ENCODE data around the gene KIAA0040.
A peak's percentile ranks its signal among the peaks of the same experiment; 100 is the strongest.

KIAA0040 gene

GRCh38 chr1:175195281-175195680 lies 2.7 kb upstream of the KIAA0040 start:
- CTCF ChIA-PET = interaction anchor here (0.7 to 2.0 kb wide), 5 partner anchors 8 to 165 kb away, joined by 3 to 8 read pairs (median 3); no protein-coding TSS in a partner anchor
- peak; percentile 40 for DNase-seq (ENCODE audit: extremely low spot score)
- POLR2A ChIA-PET = no interaction called here
- TF ChIP-seq CTCF (IDR thresholded peaks at IDR 0.05; ENCODE audit: control extremely low read depth, extremely low read depth, low read depth, missing control alignments) = no peak

GRCh38 chr1:175193527-175193910 lies 943 bp upstream of the KIAA0040 start:
- POLR2A ChIA-PET = no interaction called here
- CTCF ChIA-PET = interaction anchor here (1.0 to 2.1 kb wide), 8 partner anchors 10 to 125 kb away, joined by 3 to 8 read pairs (median 4); no protein-coding TSS in a partner anchor
- no peak for DNase-seq (ENCODE audit: extremely low spot score)

GRCh38 chr1:175192111-175192629 lies 406 bp downstream of the KIAA0040 start:
- POLR2A ChIA-PET = no interaction called here
- CTCF ChIA-PET = interaction anchor here (0.9 to 7.4 kb wide), 10 partner anchors 10 to 127 kb away, joined by 3 to 58 read pairs (median 4); no protein-coding TSS in a partner anchor
- DNase-seq (ENCODE audit: extremely low spot score) = peak; percentile 28
- no peak for TF ChIP-seq CTCF (IDR thresholded peaks at IDR 0.05; ENCODE audit: control extremely low read depth, extremely low read depth, low read depth, missing control alignments)

More at GRCh38 chr1:175193527-175193910, 943 bp upstream of the KIAA0040 start:
- TF ChIP-seq CTCF (IDR thresholded peaks at IDR 0.05; ENCODE audit: control extremely low read depth, extremely low read depth, low read depth, missing control alignments) = no peak

GRCh38 chr1:175191659-175192058 lies 917 bp downstream of the KIAA0040 start:
- ChIA-PET POLR2A (no interaction called here), CTCF (interaction anchor here (0.9 to 7.4 kb wide), 10 partner anchors 9 to 127 kb away, joined by 3 to 58 read pairs (median 4); no protein-coding TSS in a partner anchor)
- peak; percentile 48 for DNase-seq (ENCODE audit: extremely low spot score)
- no peak for TF ChIP-seq CTCF (IDR thresholded peaks at IDR 0.05; ENCODE audit: control extremely low read depth, extremely low read depth, low read depth, missing control alignments)

- TF ChIP-seq CTCF (IDR thresholded peaks at IDR 0.05; ENCODE audit: control extremely low read depth, extremely low read depth, low read depth, missing control alignments) = no peak
- ChIA-PET POLR2A (no interaction called here), CTCF (interaction anchor here (0.9 to 7.4 kb wide), 12 partner anchors 9 to 185 kb away, joined by 3 to 58 read pairs (median 10); no protein-coding TSS in a partner anchor)
- DNase-seq (ENCODE audit: extremely low spot score) = peak; percentile 68
Observed at GRCh38 chr1:175188936-175189335, 3.6 kb downstream of the KIAA0040 start.

GRCh38 chr1:175186433-175187160 lies 6.0 kb downstream of the KIAA0040 start:
- ChIA-PET CTCF (interaction anchor here (1.2 to 7.4 kb wide), 7 partner anchors 15 to 132 kb away, joined by 3 to 58 read pairs (median 18); no protein-coding TSS in a partner anchor), POLR2A (no interaction called here)
- no peak for TF ChIP-seq CTCF (IDR thresholded peaks at IDR 0.05; ENCODE audit: control extremely low read depth, extremely low read depth, low read depth, missing control alignments)
- DNase-seq (ENCODE audit: extremely low spot score) = no peak

Data from GM10248 (cell line).